ENCODE data around the gene ANKRD49. TPM values are rescaled to one million over a fixed set of nuclear protein-coding genes. Genes with fewer than 3 reads are reported as not detected.

The ANKRD49 gene
- total and polyA plus RNA-seq, 5 donors = 5.4 to 8.6 (median 6.8) TPM

DNA sequence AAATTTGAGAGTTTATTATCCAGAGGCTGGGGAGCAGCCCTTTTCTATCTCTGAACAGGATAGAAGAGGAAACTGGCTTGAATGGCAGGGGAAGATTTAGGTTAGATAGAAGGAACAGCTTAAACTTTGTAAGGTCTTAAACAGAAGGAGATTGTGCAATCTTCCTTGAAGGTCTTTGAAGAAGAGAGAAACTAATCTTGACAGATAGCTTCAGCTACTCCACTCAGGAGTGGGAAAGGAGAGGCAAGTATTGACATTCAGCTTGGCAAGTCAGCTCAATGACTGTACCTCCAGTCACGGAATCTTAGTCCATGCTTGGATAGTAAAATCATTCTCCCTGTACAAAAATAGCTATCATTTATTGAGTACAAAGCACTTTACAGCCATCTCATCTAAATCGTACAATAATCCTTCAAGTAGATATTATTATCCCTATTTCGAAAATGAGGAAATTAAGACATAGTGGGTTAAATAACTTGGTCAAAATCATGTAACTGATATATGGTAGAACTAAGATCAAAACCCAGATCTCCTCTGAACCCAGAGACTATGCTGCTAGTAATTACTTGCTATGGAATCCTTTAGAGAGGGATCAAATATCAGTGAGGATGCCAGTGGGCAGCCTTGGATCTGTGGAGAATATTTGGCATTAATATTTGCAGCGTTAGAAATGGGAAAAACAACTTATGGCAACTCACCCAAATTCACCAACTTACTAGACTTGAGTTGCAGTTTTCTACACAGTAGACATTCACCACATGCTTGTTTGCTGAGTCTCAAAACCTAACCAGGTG is 33.1 kb downstream of the ANKRD49 start:
- Histone ChIP-seq H3K27ac (ENCODE audit: low read length) (no peak overlapping the region), H3K27me3 (ENCODE audit: control insufficient read depth, insufficient read depth) (no peaks in the 10 kb centered on the region), H3K4me1 (ENCODE audit: control insufficient read depth, insufficient read depth, low read length) (no peaks in the 10 kb centered on the region), H3K4me3 (ENCODE audit: low read length) (no peak overlapping the region), H3K9me3 (ENCODE audit: control insufficient read depth, low read length) (no peaks in the 10 kb centered on the region)
- DNase-seq (no peak), ATAC-seq (no peak)
- intact Hi-C loops (cut with DNase I) = loop anchor here in 1 of 4 donors (5.0 kb wide), 1 partner anchor 35 kb away; no protein-coding TSS in a partner anchor
- WGBS = 73% methylated on average over 4 of the region's 4 CpGs

DNA sequence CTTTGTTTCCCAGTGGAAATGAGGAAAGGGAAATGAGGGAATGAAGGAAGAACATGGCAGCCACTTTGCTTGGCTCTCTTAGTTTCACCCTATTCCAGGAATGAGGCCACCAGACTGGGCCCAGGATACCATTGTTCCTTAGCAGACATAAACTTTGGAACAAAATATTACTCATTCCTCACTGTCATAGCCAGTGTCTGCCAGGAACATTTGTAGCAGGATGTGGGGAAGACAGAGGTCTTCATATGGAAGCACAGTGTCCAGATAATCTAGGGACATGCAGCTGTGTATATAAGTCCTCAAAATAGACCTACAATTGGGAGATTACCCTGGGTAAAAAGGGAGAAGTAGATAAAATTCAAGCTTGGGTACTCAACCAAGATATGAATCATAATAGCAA is 34.8 kb downstream of the ANKRD49 start:
- intact Hi-C loops (cut with DNase I) = loop anchor here in 1 of 4 donors (5.0 kb wide), 1 partner anchor 34 kb away; no protein-coding TSS in a partner anchor
- no peaks in the 10 kb centered on the region for H3K4me1 ChIP-seq (ENCODE audit: control insufficient read depth, insufficient read depth, low read length)
- ATAC-seq (no peak), DNase-seq (no peak)
- no peak overlapping the region for H3K27ac ChIP-seq (ENCODE audit: low read length)
- no peak overlapping the region for H3K4me3 ChIP-seq (ENCODE audit: low read length)
- H3K9me3 ChIP-seq (ENCODE audit: control insufficient read depth, low read length) = no peaks in the 10 kb centered on the region
- no peaks in the 10 kb centered on the region for H3K27me3 ChIP-seq (ENCODE audit: control insufficient read depth, insufficient read depth)

DNA sequence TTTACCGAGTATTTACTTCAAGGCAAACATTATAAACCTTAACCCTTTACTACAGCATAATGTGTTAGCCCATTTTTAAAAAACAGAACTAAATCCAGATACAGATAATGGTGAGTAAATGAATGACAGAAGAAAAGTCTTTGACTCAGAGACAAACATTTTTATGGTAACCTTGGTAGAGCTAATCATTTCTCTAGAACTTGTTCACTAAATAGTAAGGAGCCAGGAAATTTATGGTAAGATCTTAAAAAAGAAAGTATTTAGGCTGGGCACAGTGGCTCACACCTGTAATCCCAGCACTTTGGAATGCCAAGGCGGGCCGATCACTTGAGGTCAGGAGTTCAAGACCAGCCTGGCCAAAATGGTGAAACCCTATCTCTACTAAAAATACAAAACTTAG is 38.4 kb downstream of the ANKRD49 start:
- 94% methylated on average over 3 of the region's 3 CpGs for WGBS
- Histone ChIP-seq H3K27me3 (ENCODE audit: control insufficient read depth, insufficient read depth) (no peaks in the 10 kb centered on the region), H3K4me1 (ENCODE audit: control insufficient read depth, insufficient read depth, low read length) (no peaks in the 10 kb centered on the region), H3K9me3 (ENCODE audit: control insufficient read depth, low read length) (no peaks in the 10 kb centered on the region), H3K4me3 (ENCODE audit: low read length) (no peak overlapping the region), H3K27ac (ENCODE audit: low read length) (no peak overlapping the region)
- intact Hi-C loops (cut with DNase I) = no loop called here
- DNase-seq = no peak
- ATAC-seq = no peak

DNA sequence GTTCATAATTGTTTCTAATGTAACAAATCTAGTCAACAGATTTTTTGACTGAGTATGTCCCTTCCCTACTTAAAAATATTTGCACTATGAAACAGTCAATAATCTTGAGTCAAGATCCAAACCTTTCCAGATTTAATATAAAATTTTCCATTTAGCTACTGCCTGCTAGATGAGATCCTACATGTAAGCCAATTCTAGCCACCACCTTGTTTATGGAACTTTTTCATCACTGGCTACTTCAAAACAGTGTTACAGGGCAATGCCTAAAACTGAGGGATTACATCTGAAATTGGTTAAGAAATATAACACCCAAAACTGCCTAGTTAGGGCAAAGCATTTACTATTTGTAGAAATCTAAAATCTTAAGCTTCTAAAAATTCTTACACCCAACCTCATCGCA is 39.4 kb downstream of the ANKRD49 start:
- Histone ChIP-seq H3K4me1 (ENCODE audit: control insufficient read depth, insufficient read depth, low read length) (no peaks in the 10 kb centered on the region), H3K27me3 (ENCODE audit: control insufficient read depth, insufficient read depth) (no peaks in the 10 kb centered on the region), H3K4me3 (ENCODE audit: low read length) (no peak overlapping the region), H3K27ac (ENCODE audit: low read length) (no peak overlapping the region), H3K9me3 (ENCODE audit: control insufficient read depth, low read length) (no peaks in the 10 kb centered on the region)
- DNase-seq = no peak
- intact Hi-C loops (cut with DNase I) = no loop called here
- 75% methylated on average over 1 of the region's 1 CpG for WGBS
- no peak for ATAC-seq

DNA sequence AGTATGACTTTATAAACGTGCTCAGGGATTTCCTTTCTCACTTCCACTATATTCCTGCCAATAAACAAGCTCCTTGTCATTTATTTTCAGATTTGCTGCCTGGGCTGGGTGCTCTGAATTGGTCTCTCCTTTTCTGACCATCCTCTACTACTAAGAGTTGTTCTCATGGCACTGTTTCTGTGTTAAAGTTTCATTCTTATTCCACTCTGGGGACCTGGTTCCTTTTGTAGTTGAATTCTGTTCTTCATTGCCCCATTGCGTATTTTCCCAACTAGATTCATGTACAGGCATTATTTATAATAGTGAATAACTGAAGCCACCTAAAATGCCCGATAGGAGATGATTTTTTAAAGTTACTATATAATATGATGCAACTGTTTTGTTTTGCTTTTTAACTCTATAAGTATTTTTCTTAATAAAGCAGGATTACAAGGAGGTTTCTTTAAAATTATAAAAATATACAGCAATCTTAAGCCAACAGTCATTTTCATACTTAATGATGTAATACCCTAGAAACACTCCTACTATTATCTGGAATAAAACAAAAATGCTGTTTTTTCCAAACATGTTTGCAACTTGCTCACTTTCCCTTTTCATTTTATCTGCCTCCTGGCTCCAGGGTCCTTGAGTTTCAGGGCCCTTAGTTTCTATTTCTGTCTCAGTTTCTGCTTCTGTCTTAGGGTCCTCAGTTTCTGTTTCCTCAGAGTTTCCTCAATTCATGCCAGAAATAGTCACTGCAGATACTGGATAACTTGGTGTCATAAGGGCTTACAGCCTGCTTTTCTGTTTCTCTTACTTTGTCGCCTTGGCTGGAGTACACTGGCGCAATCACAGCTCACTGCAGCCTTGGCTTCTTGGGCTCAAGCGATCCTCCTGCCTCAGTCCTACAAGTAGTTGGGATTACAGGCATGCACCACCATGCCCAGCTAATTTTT is 40.2 kb downstream of the ANKRD49 start:
- Histone ChIP-seq H3K27ac (ENCODE audit: low read length) (peak overlapping the region; percentile 13), H3K4me3 (ENCODE audit: low read length) (no peak overlapping the region), H3K27me3 (ENCODE audit: control insufficient read depth, insufficient read depth) (no peaks in the 10 kb centered on the region), H3K4me1 (ENCODE audit: control insufficient read depth, insufficient read depth, low read length) (no peaks in the 10 kb centered on the region), H3K9me3 (ENCODE audit: control insufficient read depth, low read length) (no peaks in the 10 kb centered on the region)
- ATAC-seq = peak; percentile 84 to 85
- DNase-seq = peak; percentile 56 to 80 (median 77)
- WGBS = 42% methylated on average over 6 of the region's 6 CpGs
- intact Hi-C loops (cut with DNase I) = no loop called here

DNA sequence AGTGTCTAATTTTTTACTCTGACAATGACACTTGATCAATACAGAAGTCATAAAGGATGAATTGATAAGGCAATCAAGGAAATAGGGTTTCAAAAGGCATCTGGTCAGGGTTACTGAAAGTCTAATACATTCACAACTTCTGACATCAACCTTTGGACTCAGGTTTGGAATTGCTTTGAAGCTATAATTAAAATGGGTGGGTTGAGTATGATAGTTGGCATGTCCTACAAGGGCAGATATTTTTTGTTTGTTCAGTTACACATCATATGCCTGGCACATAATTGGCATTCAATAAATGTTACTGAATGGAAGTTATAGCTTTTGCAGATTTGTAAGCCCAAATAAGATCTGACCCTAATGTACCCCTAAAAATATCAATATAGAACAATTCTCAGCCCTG is 42.6 kb downstream of the ANKRD49 start:
- Histone ChIP-seq H3K27ac (ENCODE audit: low read length) (no peak overlapping the region), H3K27me3 (ENCODE audit: control insufficient read depth, insufficient read depth) (no peaks in the 10 kb centered on the region), H3K4me3 (ENCODE audit: low read length) (no peak overlapping the region), H3K4me1 (ENCODE audit: control insufficient read depth, insufficient read depth, low read length) (no peaks in the 10 kb centered on the region), H3K9me3 (ENCODE audit: control insufficient read depth, low read length) (no peaks in the 10 kb centered on the region)
- ATAC-seq (no peak), DNase-seq (no peak)
- intact Hi-C loops (cut with DNase I) = no loop called here

DNA sequence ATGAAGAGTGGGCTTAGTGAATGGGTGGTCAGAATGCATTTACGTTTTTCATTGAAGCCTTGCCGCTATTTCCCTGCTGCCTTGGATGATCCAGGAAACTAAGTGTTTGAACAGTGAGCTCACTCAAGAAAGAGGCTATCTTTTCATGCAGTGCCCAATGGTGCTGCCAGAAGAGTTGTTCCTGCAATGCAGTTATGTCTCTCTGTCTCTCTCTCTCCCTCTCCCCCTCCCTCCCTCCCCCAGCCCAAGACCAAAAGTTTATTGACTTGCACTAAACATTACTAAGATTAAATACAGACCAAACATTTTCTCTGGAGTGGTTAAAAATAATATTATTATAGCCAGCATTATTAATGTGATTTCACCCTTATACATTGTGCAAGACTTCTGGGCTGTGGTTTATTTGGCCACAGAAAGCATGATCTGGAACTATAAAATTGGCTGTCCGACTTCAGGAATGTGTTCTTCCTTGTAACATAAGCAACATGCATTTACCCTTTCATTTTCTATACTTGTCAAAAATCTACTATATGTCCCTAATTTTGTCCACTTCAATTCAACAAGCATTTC is 43.3 kb downstream of the ANKRD49 start:
- ATAC-seq (peak; percentile 33 to 61), DNase-seq (no peak)
- Histone ChIP-seq H3K4me1 (ENCODE audit: control insufficient read depth, insufficient read depth, low read length) (no peaks in the 10 kb centered on the region), H3K27ac (ENCODE audit: low read length) (peak overlapping the region; percentile 75), H3K27me3 (ENCODE audit: control insufficient read depth, insufficient read depth) (no peaks in the 10 kb centered on the region), H3K9me3 (ENCODE audit: control insufficient read depth, low read length) (no peaks in the 10 kb centered on the region), H3K4me3 (ENCODE audit: low read length) (no peak overlapping the region)
- intact Hi-C loops (cut with DNase I) = no loop called here
- 48% methylated on average over 3 of the region's 3 CpGs for WGBS

DNA sequence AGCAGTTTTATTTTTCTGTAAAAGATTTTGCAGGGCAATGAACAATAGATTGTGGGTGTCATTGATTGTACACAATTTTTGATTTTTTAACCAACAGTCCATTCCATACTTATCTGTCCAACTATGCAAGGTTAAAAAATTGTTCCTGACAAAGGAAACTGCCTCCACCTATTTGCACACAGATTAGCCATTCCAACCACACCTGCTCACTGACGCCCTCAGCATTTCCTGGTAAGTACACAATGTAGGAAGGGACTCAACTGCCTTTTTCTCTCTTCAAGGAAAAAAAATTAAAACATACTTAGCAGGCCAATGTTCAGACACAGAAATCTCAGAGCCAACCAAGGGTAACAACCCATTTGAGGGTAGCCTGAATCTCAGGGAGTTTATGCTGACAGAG is 45.6 kb downstream of the ANKRD49 start:
- DNase-seq = no peak
- Histone ChIP-seq H3K27ac (ENCODE audit: low read length) (no peak overlapping the region), H3K4me1 (ENCODE audit: control insufficient read depth, insufficient read depth, low read length) (no peaks in the 10 kb centered on the region), H3K4me3 (ENCODE audit: low read length) (no peak overlapping the region), H3K27me3 (ENCODE audit: control insufficient read depth, insufficient read depth) (no peaks in the 10 kb centered on the region), H3K9me3 (ENCODE audit: control insufficient read depth, low read length) (no peaks in the 10 kb centered on the region)
- 80% methylated on average over 1 of the region's 1 CpG for WGBS
- intact Hi-C loops (cut with DNase I) = no loop called here
- ATAC-seq = no peak

DNA sequence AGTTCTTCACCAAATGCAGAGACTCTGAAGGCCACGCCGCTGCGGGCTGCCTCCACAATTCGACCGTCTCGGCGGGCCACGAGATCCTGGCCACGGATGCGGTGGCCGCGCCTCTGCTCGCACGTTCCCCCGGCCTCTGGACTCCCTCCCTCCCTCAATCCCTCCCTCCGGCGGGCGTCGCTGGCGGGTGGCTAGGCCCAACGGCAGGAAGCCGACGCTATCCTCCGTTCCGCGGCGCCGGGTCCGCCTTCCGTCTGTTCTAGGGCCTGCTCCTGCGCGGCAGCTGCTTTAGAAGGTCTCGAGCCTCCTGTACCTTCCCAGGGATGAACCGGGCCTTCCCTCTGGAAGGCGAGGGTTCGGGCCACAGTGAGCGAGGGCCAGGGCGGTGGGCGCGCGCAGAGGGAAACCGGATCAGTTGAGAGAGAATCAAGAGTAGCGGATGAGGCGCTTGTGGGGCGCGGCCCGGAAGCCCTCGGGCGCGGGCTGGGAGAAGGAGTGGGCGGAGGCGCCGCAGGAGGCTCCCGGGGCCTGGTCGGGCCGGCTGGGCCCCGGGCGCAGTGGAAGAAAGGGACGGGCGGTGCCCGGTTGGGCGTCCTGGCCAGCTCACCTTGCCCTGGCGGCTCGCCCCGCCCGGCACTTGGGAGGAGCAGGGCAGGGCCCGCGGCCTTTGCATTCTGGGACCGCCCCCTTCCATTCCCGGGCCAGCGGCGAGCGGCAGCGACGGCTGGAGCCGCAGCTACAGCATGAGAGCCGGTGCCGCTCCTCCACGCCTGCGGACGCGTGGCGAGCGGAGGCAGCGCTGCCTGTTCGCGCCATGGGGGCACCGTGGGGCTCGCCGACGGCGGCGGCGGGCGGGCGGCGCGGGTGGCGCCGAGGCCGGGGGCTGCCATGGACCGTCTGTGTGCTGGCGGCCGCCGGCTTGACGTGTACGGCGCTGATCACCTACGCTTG is 50.2 kb downstream of the ANKRD49 start, which contains the start of gene FUT4:
TSS of gene FUT4 (plus strand) at position 227 of the 951 bp plus-strand sequence. CDS start at position 440, 213 bp downstream.
- WGBS = under 1% methylated on average over 109 of the region's 109 CpGs
- peak within 1 kb of the TSS; percentile 95 for H3K27ac ChIP-seq (ENCODE audit: low read length)
- H3K27me3 ChIP-seq (ENCODE audit: control insufficient read depth, insufficient read depth) = no peaks in the 10 kb centered on the region
- peaks cover 2% of the 10 kb centered on the region for H3K4me1 ChIP-seq (ENCODE audit: control insufficient read depth, insufficient read depth, low read length)
- no peaks in the 10 kb centered on the region for H3K9me3 ChIP-seq (ENCODE audit: control insufficient read depth, low read length)
- ATAC-seq = peak; percentile 95
- H3K4me3 ChIP-seq (ENCODE audit: low read length) = peak within 1 kb of the TSS; percentile 70
- DNase-seq = peak; percentile 91 to 96 (median 95)
- intact Hi-C loops (cut with DNase I) = no loop called here

DNA sequence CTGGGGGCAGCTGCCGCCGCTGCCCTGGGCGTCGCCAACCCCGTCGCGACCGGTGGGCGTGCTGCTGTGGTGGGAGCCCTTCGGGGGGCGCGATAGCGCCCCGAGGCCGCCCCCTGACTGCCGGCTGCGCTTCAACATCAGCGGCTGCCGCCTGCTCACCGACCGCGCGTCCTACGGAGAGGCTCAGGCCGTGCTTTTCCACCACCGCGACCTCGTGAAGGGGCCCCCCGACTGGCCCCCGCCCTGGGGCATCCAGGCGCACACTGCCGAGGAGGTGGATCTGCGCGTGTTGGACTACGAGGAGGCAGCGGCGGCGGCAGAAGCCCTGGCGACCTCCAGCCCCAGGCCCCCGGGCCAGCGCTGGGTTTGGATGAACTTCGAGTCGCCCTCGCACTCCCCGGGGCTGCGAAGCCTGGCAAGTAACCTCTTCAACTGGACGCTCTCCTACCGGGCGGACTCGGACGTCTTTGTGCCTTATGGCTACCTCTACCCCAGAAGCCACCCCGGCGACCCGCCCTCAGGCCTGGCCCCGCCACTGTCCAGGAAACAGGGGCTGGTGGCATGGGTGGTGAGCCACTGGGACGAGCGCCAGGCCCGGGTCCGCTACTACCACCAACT is 51.0 kb downstream of the ANKRD49 start:
- DNase-seq = peak; percentile 26 to 77 (median 74)
- Histone ChIP-seq H3K9me3 (ENCODE audit: control insufficient read depth, low read length) (no peaks in the 10 kb centered on the region), H3K27me3 (ENCODE audit: control insufficient read depth, insufficient read depth) (no peaks in the 10 kb centered on the region), H3K4me1 (ENCODE audit: control insufficient read depth, insufficient read depth, low read length) (peaks cover 2% of the 10 kb centered on the region), H3K27ac (ENCODE audit: low read length) (peak overlapping the region; percentile 95), H3K4me3 (ENCODE audit: low read length) (peak overlapping the region; percentile 70)
- WGBS = 14% methylated on average over 59 of the region's 59 CpGs
- intact Hi-C loops (cut with DNase I) = no loop called here
- peak; percentile 2 for ATAC-seq
